HG03378 (cell line): ENCODE results near the gene SLIT3.
A peak's percentile ranks its signal among the peaks of the same experiment; 100 is the strongest.

Experiments
- ATAC-seq: cut with Tn5 transposase; IDR thresholded peaks from one replicate; pipeline ENCODE4 v1.9.1; 2021; ENCODE audit warnings: mild to moderate bottlenecking, moderate library complexity; ENCODE audit not compliant: unreplicated experiment

SLIT3 gene

DNA sequence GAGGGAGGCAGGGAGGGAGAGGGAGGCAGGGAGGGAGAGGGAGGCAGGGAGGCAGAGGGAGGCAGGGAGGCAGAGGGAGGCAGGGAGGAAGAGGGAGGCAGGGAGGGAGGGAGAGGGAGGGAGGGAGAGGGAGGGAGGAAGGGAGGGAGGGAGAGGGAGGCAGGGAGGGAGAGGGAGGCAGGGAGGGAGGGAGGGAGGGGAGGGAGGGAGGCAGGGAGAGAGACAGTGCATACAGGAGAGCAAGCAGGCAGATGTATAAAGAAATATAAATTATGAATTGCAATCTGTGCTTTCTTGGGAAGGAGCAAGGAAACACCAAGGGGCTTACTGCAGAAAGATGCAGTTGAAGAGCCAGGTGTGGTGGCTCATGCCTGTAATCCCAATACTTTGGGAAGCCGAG lies 574.6 kb downstream of the SLIT3 start:
- ATAC-seq, result no peak

- no peak for ATAC-seq
Observed at GRCh38 chr5:168724227-168724626, 576.7 kb downstream of the SLIT3 start.

- no peak for ATAC-seq
Observed at GRCh38 chr5:168723037-168723436, 577.9 kb downstream of the SLIT3 start.

DNA sequence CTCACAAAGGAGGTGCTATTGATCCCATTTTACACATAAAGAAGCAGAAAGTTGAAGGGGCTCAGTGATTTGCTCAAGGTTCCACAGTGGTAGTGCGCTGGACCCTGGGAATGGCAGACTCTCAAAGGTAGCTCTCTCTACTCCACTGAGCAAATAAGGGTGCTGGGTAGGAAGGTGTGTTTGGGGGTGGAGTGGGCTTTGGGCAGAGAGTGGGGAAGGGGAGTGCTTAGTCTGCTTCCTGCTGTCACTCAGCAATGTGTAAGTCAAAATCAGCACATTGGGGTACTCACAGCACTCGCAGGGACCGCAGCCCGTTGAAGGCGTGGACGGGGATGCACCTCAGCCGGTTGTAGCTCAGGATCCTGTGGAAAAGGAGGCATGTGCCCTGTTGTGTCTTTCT lies 579.0 kb downstream of the SLIT3 start:
- ATAC-seq, result no peak

DNA sequence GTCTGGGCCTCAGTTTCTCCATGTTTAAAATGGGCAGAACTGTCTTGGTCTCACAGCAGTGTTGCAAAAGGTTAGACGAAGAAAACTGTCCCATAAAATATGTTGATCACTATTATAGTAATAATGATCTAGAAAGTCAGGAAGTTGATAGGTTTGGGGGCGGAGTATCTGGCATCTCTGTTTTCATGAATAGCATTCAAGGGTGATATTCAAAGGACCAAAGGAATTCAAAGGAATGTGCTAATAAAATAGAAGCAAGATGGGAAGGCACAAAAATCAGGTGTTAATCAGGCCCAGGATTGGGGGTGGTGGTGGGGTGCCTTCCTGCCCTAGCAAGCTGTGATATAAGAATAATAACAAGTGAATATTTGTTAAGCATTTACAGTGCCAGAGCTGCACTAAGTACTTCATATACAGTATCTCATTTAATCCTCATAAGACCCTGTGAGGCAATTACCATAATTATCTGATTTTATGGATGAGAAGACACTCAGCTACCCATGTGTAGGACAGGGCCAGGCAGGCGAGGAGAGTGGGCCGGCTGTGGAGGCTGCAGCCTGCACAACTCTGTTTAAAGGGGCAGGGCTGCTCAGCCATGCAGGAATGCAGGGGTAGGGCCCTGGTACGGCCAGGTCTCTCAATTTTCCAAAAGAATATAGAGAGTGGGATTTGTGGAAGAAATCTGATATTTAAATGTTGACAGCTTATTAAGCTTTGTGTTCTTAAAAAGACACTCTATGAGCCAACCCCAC lies 579.8 kb downstream of the SLIT3 start:
- ATAC-seq, result no peak

GRCh38 chr5:168720575-168720974 lies 580.4 kb downstream of the SLIT3 start:
- ATAC-seq, result no peak

- peak; percentile 68 for ATAC-seq
Observed at GRCh38 chr5:168714046-168714445, 586.9 kb downstream of the SLIT3 start.

DNA sequence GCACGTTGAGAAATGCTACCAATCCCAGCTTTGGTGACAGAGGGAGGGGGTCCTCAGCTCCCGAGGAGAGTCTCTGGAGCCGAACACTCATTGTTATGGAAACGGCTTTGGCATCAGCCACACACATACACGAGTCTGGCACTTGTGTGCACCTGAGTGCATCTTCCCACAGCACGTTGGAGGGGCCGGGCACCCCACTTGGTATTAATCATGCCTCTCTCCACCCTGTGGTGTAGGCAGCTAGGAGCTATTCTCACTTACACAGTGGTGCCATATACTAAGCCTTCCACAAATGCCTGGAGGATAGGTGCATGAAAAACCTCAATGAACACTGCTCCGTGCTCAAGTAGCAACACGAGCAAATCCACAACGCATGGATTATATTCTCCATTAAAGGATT lies 587.9 kb downstream of the SLIT3 start:
- no peak for ATAC-seq

- no peak for ATAC-seq
Observed at GRCh38 chr5:168712280-168712924, 588.5 kb downstream of the SLIT3 start.

DNA sequence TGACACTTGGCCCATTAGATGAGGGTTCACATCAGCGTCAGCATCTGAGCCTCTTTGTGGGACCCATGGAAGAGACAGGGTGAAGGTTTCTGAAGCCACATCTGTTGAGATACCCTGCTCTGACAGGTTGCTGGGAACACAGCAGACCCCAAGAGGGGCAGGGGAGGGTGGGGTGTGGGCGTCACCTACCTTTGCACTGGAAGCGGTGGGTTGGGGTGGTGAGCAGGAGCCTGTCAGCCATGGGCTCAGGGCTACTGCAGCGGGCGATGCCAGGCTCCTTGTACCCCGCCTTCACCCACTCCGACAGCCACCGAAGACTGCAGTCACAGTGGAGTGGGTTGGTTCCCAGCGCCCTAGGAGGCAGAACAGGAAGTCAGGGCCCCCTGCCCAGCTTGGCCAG lies 590.2 kb downstream of the SLIT3 start:
- no peak for ATAC-seq

- no peak for ATAC-seq
Observed at GRCh38 chr5:168707716-168708695, 592.9 kb downstream of the SLIT3 start.

DNA sequence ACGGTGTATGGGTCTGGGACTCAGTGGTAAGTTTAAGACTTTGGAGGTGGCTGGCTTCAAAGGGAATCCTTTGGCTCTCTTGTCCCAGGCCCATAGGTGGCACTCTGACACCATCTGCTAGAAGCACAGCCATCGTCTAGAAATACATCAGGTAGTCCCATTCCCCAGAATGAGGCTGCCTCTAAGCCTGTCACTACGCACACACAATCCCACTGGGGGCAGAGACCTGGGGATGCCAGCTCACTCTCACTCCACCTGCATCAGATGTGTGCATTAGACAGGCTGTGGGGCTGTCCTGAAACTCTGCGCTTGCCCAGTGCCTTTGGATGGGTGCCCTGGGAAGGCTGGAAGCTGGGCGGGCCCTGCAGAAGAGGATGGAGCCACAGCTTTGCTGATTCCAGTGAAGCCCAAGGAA lies 594.3 kb downstream of the SLIT3 start:
- ATAC-seq, result no peak

DNA sequence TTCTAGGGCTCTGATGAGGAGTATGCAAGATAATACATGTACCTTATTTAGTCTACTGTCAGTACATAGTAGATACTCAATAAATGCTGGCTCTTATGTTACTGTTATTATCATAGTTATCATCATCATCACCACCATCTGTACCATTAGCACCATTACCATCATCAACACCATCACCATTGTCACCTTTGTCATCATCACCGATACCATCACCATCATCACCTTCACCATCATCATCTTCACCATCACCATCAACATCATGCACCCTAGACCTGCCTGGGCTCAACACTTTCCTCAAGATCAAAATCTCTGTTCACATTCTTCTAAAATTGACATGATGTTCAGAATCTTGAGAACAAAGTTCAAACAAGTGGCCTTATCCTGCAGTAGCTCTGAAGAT lies 595.6 kb downstream of the SLIT3 start:
- ATAC-seq, result no peak

DNA sequence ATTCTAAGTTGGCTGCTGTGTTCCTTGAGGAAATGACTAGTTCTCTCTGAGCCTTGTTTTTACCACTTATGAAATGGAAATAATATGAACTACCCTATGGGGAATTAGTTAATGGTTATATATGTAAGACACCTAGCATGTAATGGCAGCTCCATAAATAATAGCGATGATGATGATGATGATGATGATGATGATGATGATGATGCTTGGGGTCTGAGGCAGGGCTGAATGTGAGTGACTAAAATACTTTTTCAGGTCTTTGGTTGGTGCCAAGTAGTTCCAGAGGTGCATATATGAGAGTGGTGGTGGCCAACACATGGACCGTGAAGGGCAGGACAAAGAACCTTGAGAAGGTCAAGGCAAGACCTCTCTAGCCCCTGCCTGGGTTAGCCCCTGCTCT lies 598.4 kb downstream of the SLIT3 start:
- ATAC-seq, result no peak

GRCh38 chr5:168701641-168702040 lies 599.3 kb downstream of the SLIT3 start:
- no peak for ATAC-seq

GRCh38 chr5:168699002-168699401 lies 601.9 kb downstream of the SLIT3 start:
- ATAC-seq, result no peak

DNA sequence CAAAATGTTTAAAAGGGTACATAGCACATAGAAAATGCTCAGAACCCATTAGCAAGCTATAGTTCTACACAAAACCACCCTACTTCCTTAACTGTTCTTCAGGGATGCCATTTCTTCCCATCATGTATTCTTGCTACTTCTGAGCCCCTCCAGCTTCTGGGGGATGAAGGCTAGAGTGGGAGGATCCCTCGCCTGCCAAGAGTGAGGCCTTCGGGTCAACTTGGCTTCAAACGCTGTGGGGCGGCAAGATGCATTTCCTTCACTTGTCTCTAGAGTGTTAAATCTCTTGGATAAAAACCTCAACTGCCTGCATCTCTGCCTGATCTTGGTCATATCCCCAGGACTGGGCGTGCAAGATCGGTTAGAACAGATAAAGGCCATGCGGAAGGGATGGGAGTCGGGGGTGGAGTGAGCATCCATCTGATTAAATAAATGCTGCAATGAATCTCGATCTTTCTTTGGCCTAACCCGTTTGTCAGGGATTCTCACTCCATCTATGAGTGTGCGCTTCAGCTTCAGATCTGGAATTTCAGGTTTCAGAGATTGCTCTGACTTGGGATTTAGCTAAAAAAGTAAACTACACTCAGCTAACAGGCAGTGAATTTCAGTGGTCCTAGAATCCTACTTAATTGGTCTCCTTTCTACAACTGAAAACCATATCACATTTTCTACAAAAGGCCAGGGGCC lies 603.8 kb downstream of the SLIT3 start:
- ATAC-seq, result no peak

- ATAC-seq, result no peak
Observed at GRCh38 chr5:168696611-168697010, 604.3 kb downstream of the SLIT3 start.

DNA sequence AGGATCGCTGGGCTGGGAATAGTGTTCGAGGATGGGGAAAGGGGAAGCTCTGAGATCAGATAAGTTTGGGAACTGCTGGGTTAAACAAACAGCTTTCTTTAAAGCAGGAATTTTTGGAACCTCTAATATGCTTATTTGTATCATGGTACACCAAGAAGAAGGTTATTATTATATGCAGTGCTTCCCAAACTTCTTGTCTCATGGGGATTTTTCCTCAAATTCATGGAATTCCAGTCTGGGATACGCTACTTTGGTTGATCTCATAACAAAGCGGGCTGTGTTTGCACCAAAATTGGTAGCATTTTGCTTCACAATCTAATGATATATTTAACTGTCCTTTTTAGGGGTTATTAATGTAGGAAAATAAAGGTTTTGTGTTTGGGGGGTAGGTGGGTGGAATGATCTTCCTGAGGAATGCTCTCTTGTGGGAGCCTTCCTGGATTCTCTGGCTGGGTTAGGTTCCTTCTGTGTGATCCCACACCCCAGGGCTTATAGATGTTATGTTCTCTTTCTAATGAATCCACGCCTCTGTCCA lies 605.6 kb downstream of the SLIT3 start:
- ATAC-seq, result no peak

DNA sequence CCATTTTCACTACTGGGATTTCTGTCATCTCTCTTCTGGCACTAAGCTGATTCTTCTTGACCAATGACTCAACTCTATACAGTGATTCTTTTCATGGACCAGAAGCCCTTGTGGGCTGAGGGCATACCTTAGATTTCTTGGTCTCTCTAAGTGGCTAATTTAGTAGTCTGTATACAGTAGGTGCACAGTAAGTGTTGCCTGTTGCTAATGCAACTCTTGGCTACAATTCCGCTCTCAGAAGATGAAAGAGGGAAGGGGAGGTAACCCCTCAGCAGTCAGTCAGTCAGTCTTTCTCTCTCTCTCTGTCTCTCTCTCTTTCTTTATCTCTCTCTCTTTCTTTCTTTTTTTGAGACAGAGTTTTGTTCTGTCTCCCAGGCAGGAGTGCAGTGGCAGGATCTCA lies 606.6 kb downstream of the SLIT3 start:
- no peak for ATAC-seq

GRCh38 chr5:168693883-168694282 lies 607.1 kb downstream of the SLIT3 start:
- ATAC-seq, result no peak
